ENCODE results near the gene HAO2.
A peak's percentile ranks its signal among the peaks of the same experiment; 100 is the strongest.
"Not testable (repeated sequence)": the region's sequence is repeated elsewhere in the genome, so short reads cannot be mapped to it uniquely, and the experiment has no call there.

HAO2 gene

GRCh38 chr1:119368554-119368953 lies at the start of gene HAO2:
Gene HAO2 (plus strand): TSS chr1:119368785. CDS start chr1:119381086, 12,301 bp downstream.
- no peak for DNase-seq (ENCODE audit: low read depth in 2 of 3, low spot score in 1 of 3)

GRCh38 chr1:119320100-119320499 lies 48.5 kb upstream of the HAO2 start:
- no peak for DNase-seq (ENCODE audit: low read depth in 2 of 3, low spot score in 1 of 3)

- no peak for DNase-seq (ENCODE audit: low read depth in 2 of 3, low spot score in 1 of 3)
Measured at GRCh38 chr1:119321666-119322419, 46.7 kb upstream of the HAO2 start.

GRCh38 chr1:119323216-119323982 lies 45.2 kb upstream of the HAO2 start:
- no peak for DNase-seq (ENCODE audit: low read depth in 2 of 3, low spot score in 1 of 3)

- no peak for DNase-seq (ENCODE audit: low read depth in 2 of 3, low spot score in 1 of 3)
Measured at GRCh38 chr1:119324198-119324597, 44.4 kb upstream of the HAO2 start.

- DNase-seq (ENCODE audit: low read depth in 2 of 3, low spot score in 1 of 3) = no peak
Measured at GRCh38 chr1:119326251-119326650, 42.3 kb upstream of the HAO2 start.

- DNase-seq (ENCODE audit: low read depth in 2 of 3, low spot score in 1 of 3) = no peak
Measured at GRCh38 chr1:119327094-119327449, 41.5 kb upstream of the HAO2 start.

- peak in 1 of 3 donors; percentile 18 for DNase-seq (ENCODE audit: low read depth in 2 of 3, low spot score in 1 of 3)
Measured at GRCh38 chr1:119327450-119328155, 41.0 kb upstream of the HAO2 start.

GRCh38 chr1:119329541-119330461 lies 38.8 kb upstream of the HAO2 start:
- no peak for DNase-seq (ENCODE audit: low read depth in 2 of 3, low spot score in 1 of 3)

GRCh38 chr1:119330466-119331189 lies 38.0 kb upstream of the HAO2 start:
- DNase-seq (ENCODE audit: low read depth in 2 of 3, low spot score in 1 of 3) = no peak

GRCh38 chr1:119331190-119331515 lies 37.4 kb upstream of the HAO2 start:
- DNase-seq (ENCODE audit: low read depth in 2 of 3, low spot score in 1 of 3) = no peak

GRCh38 chr1:119331915-119332314 lies 36.7 kb upstream of the HAO2 start:
- DNase-seq (ENCODE audit: low read depth in 2 of 3, low spot score in 1 of 3) = no peak

GRCh38 chr1:119332622-119333021 lies 36.0 kb upstream of the HAO2 start:
- DNase-seq (ENCODE audit: low read depth in 2 of 3, low spot score in 1 of 3) = no peak

- no peak for DNase-seq (ENCODE audit: low read depth in 2 of 3, low spot score in 1 of 3)
Measured at GRCh38 chr1:119333163-119333896, 35.3 kb upstream of the HAO2 start.

GRCh38 chr1:119333897-119334250 lies 34.7 kb upstream of the HAO2 start:
- not testable (repeated sequence) for DNase-seq (ENCODE audit: low read depth in 2 of 3, low spot score in 1 of 3)

- no peak for DNase-seq (ENCODE audit: low read depth in 2 of 3, low spot score in 1 of 3)
Measured at GRCh38 chr1:119336848-119337247, 31.7 kb upstream of the HAO2 start.

GRCh38 chr1:119338004-119338403 lies 30.6 kb upstream of the HAO2 start:
- DNase-seq (ENCODE audit: low read depth in 2 of 3, low spot score in 1 of 3) = no peak

- DNase-seq (ENCODE audit: low read depth in 2 of 3, low spot score in 1 of 3) = no peak
Measured at GRCh38 chr1:119338757-119339156, 29.8 kb upstream of the HAO2 start.

- DNase-seq (ENCODE audit: low read depth in 2 of 3, low spot score in 1 of 3) = no peak
Measured at GRCh38 chr1:119340861-119341261, 27.7 kb upstream of the HAO2 start.
